ENCODE measurements around the gene KLHL24. TPM values are rescaled to one million over a fixed set of nuclear protein-coding genes. Genes with fewer than 3 reads are reported as not detected.
"Not testable (repeated sequence)": the region's sequence is repeated elsewhere in the genome, so short reads cannot be mapped to it uniquely, and the experiment has no call there.

KLHL24 gene
- total RNA-seq, 2 donors from 2014 or later: 135 to 210 TPM

- no peaks in the 10 kb centered on the region for H3K9me3 ChIP-seq
- H3K4me3 ChIP-seq: no peak overlapping the region
- peaks cover 0 to 25% of the 10 kb centered on the region in 2 donors for H3K4me1 ChIP-seq
- TF ChIP-seq CTCF (IDR thresholded peaks at IDR 0.05): no peak
- no peaks in the 10 kb centered on the region for H3K27me3 ChIP-seq
- no peak overlapping the region for H3K27ac ChIP-seq
- no peak for DNase-seq (ENCODE audit: low spot score)
- no peaks in the 10 kb centered on the region for H3K36me3 ChIP-seq
Measured at GRCh38 chr3:183701744-183702143, 66.3 kb downstream of the KLHL24 start.

- H3K27me3 ChIP-seq; DNase-seq (ENCODE audit: low spot score); H3K36me3 ChIP-seq; H3K27ac ChIP-seq; H3K4me3 ChIP-seq; H3K9me3 ChIP-seq: not testable (repeated sequence)
- peaks cover 0 to 19% of the 10 kb centered on the region in 2 donors for H3K4me1 ChIP-seq
Measured at GRCh38 chr3:183703892-183704291, 68.5 kb downstream of the KLHL24 start.

- Histone ChIP-seq H3K36me3 (peaks cover 1% of the 10 kb centered on the region), H3K4me1 (no peaks in the 10 kb centered on the region), H3K27me3 (no peaks in the 10 kb centered on the region), H3K4me3 (no peak overlapping the region), H3K27ac (no peak overlapping the region), H3K9me3 (no peaks in the 10 kb centered on the region)
- no peak for DNase-seq (ENCODE audit: low spot score)
- TF ChIP-seq CTCF (IDR thresholded peaks at IDR 0.05): no peak
Measured at GRCh38 chr3:183710231-183710630, 74.8 kb downstream of the KLHL24 start.

GRCh38 chr3:183711516-183711915, 76.1 kb downstream of the KLHL24 start:
- Histone ChIP-seq H3K4me3 (no peak overlapping the region), H3K27me3 (no peaks in the 10 kb centered on the region), H3K27ac (no peak overlapping the region), H3K4me1 (no peaks in the 10 kb centered on the region), H3K36me3 (peaks cover 7% of the 10 kb centered on the region), H3K9me3 (no peaks in the 10 kb centered on the region)
- no peak for TF ChIP-seq CTCF (IDR thresholded peaks at IDR 0.05)
- no peak for DNase-seq (ENCODE audit: low spot score)

GRCh38 chr3:183714622-183715021, 79.2 kb downstream of the KLHL24 start:
- no peak for TF ChIP-seq CTCF (IDR thresholded peaks at IDR 0.05)
- Histone ChIP-seq H3K36me3 (peaks cover 33% of the 10 kb centered on the region), H3K9me3 (no peaks in the 10 kb centered on the region), H3K4me1 (no peaks in the 10 kb centered on the region), H3K27me3 (no peaks in the 10 kb centered on the region), H3K4me3 (no peak overlapping the region), H3K27ac (no peak overlapping the region)
- no peak for DNase-seq (ENCODE audit: low spot score)

- Histone ChIP-seq H3K27ac (no peak overlapping the region), H3K27me3 (no peaks in the 10 kb centered on the region), H3K36me3 (peaks cover 42% of the 10 kb centered on the region), H3K4me3 (no peak overlapping the region), H3K9me3 (no peaks in the 10 kb centered on the region), H3K4me1 (no peaks in the 10 kb centered on the region)
- no peak for DNase-seq (ENCODE audit: low spot score)
- TF ChIP-seq CTCF (IDR thresholded peaks at IDR 0.05): no peak
Measured at GRCh38 chr3:183718012-183718411, 82.6 kb downstream of the KLHL24 start.
